Measurements from ENCODE around the gene TTYH3.
"Not testable (repeated sequence)": the region's sequence is repeated elsewhere in the genome, so short reads cannot be mapped to it uniquely, and the experiment has no call there.

Gene TTYH3

GRCh38 chr7:2667843-2668242, 36.1 kb downstream of the TTYH3 start:
- Histone ChIP-seq H3K9ac (ENCODE audit: low read length) (no peak overlapping the region), H3K27me3 (ENCODE audit: control insufficient read depth in 1 of 2, insufficient read depth in 2 of 2, low read length in 2 of 2) (peaks cover 0 to 4% of the 10 kb centered on the region in 2 donors), H3K36me3 (ENCODE audit: insufficient read depth, low read length) (no peaks in the 10 kb centered on the region), H3K9me3 (ENCODE audit: low read length) (no peaks in the 10 kb centered on the region), H3K4me3 (ENCODE audit: low read depth in 1 of 2, low read length in 2 of 2) (no peak overlapping the region), H3K4me1 (ENCODE audit: insufficient read depth, low read length) (no peaks in the 10 kb centered on the region), H3K27ac (ENCODE audit: low read depth, low read length) (no peak overlapping the region)

- Histone ChIP-seq H3K9ac (ENCODE audit: low read length) (no peak overlapping the region), H3K36me3 (ENCODE audit: insufficient read depth, low read length) (no peaks in the 10 kb centered on the region), H3K4me1 (ENCODE audit: insufficient read depth, low read length) (no peaks in the 10 kb centered on the region), H3K4me3 (ENCODE audit: low read depth in 1 of 2, low read length in 2 of 2) (no peak overlapping the region), H3K27me3 (ENCODE audit: control insufficient read depth in 1 of 2, insufficient read depth in 2 of 2, low read length in 2 of 2) (peaks cover 0 to 4% of the 10 kb centered on the region in 2 donors), H3K27ac (ENCODE audit: low read depth, low read length) (no peak overlapping the region), H3K9me3 (ENCODE audit: low read length) (no peaks in the 10 kb centered on the region)
Measured at GRCh38 chr7:2668401-2668800, 36.6 kb downstream of the TTYH3 start.

DNA sequence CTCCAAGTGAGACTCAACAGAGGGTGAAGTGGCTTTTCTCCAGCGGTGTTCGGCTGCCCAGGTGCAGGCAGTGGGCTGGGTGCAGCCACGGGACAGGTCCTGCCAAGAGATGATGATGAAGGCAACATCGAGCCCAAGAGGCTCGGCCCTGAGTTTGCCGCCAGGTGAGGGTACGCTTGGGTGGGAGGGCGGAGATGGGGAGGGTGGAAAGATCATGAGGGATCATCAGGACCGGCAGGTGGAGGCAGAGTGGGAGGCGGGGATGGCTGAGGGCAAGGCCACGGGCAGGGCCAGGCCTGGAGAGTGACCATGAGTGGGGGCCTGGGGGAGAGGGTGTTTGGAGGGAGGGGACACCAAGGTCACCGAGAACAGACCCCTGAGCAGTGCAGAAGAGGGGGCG, 38.4 kb downstream of the TTYH3 start:
- no peaks in the 10 kb centered on the region for H3K4me1 ChIP-seq (ENCODE audit: insufficient read depth, low read length)
- H3K9me3 ChIP-seq (ENCODE audit: low read length), result no peaks in the 10 kb centered on the region
- no peak overlapping the region for H3K9ac ChIP-seq (ENCODE audit: low read length)
- H3K27ac ChIP-seq (ENCODE audit: low read depth, low read length), result no peak overlapping the region
- no peaks in the 10 kb centered on the region for H3K36me3 ChIP-seq (ENCODE audit: insufficient read depth, low read length)
- no peak overlapping the region for H3K4me3 ChIP-seq (ENCODE audit: low read depth in 1 of 2, low read length in 2 of 2)
- peaks cover 0 to 4% of the 10 kb centered on the region in 2 donors for H3K27me3 ChIP-seq (ENCODE audit: control insufficient read depth in 1 of 2, insufficient read depth in 2 of 2, low read length in 2 of 2)

DNA sequence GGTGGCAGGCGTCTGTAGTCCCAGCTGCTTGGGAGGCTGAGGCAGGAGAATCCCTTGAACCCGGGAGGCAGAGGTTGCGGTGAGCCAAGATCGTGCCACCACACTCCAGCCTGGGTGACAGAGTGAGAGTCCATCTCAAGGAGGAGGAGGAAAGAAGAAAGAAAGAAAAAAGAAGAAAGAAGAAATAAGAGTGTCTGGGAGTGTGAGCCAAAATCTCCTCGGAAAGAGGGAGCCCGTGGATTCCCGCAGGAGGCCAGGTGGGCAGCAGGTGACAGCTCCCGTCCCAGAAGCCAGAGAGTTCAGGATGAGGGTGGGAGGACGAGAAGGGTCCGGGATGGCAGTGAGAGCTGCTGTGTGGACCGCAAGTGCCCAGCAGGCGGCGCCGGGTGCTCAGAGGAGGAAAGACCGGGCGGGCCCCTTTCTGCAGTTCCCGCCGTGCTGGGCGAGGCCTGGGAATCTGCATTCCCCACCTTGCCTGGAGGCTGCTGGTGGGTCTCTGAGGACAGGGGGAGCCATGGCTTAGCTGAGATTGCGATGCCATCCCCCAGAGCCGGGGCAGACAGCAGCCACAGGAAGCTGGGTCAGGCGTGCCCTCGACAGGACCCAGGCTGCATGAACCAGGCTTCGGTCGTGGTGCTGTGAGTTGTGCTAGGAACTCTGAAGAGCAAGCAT, 39.1 kb downstream of the TTYH3 start:
- Histone ChIP-seq H3K4me1 (ENCODE audit: insufficient read depth, low read length) (no peaks in the 10 kb centered on the region), H3K27me3 (ENCODE audit: control insufficient read depth in 1 of 2, insufficient read depth in 2 of 2, low read length in 2 of 2) (peaks cover 0 to 4% of the 10 kb centered on the region in 2 donors), H3K27ac (ENCODE audit: low read depth, low read length) (no peak overlapping the region), H3K36me3 (ENCODE audit: insufficient read depth, low read length) (no peaks in the 10 kb centered on the region), H3K9me3 (ENCODE audit: low read length) (no peaks in the 10 kb centered on the region), H3K4me3 (ENCODE audit: low read depth in 1 of 2, low read length in 2 of 2) (no peak overlapping the region), H3K9ac (ENCODE audit: low read length) (no peak overlapping the region)

DNA sequence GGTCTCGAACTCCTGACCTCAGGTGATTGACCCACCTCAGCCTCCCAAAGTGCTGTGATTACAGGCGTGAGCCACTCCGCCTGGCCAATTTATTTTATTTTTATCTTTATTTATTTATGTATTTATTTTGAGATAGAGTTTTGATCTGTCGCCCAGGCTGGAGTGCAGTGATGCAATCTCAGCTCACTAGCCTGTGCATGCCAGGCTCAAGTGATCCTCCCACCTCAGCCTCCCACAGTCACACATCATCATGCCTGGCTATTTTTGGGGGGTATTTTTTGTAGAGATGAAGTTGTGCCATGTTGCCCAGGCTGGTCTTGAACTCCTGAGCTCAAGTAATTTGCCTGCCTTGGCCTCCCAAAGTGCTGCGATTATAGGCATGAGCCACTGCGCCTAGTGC, 41.4 kb downstream of the TTYH3 start:
- H3K9ac ChIP-seq (ENCODE audit: low read length); H3K36me3 ChIP-seq (ENCODE audit: insufficient read depth, low read length); H3K27ac ChIP-seq (ENCODE audit: low read depth, low read length); H3K27me3 ChIP-seq (ENCODE audit: control insufficient read depth in 1 of 2, insufficient read depth in 2 of 2, low read length in 2 of 2); H3K4me3 ChIP-seq (ENCODE audit: low read depth in 1 of 2, low read length in 2 of 2); H3K4me1 ChIP-seq (ENCODE audit: insufficient read depth, low read length); H3K9me3 ChIP-seq (ENCODE audit: low read length): not testable (repeated sequence)

- no peak overlapping the region for H3K9ac ChIP-seq (ENCODE audit: low read length)
- no peaks in the 10 kb centered on the region for H3K4me1 ChIP-seq (ENCODE audit: insufficient read depth, low read length)
- no peaks in the 10 kb centered on the region for H3K36me3 ChIP-seq (ENCODE audit: insufficient read depth, low read length)
- peaks cover 0 to 4% of the 10 kb centered on the region in 2 donors for H3K27me3 ChIP-seq (ENCODE audit: control insufficient read depth in 1 of 2, insufficient read depth in 2 of 2, low read length in 2 of 2)
- no peaks in the 10 kb centered on the region for H3K9me3 ChIP-seq (ENCODE audit: low read length)
- H3K4me3 ChIP-seq (ENCODE audit: low read depth in 1 of 2, low read length in 2 of 2), result no peak overlapping the region
- no peak overlapping the region for H3K27ac ChIP-seq (ENCODE audit: low read depth, low read length)
Measured at GRCh38 chr7:2673934-2674333, 42.1 kb downstream of the TTYH3 start.

GRCh38 chr7:2675256-2675764, 43.5 kb downstream of the TTYH3 start:
- Histone ChIP-seq H3K4me3 (ENCODE audit: low read depth in 1 of 2, low read length in 2 of 2) (no peak overlapping the region), H3K27ac (ENCODE audit: low read depth, low read length) (no peak overlapping the region), H3K4me1 (ENCODE audit: insufficient read depth, low read length) (no peaks in the 10 kb centered on the region), H3K9me3 (ENCODE audit: low read length) (no peaks in the 10 kb centered on the region), H3K36me3 (ENCODE audit: insufficient read depth, low read length) (no peaks in the 10 kb centered on the region), H3K9ac (ENCODE audit: low read length) (no peak overlapping the region), H3K27me3 (ENCODE audit: control insufficient read depth in 1 of 2, insufficient read depth in 2 of 2, low read length in 2 of 2) (peaks cover 0 to 15% of the 10 kb centered on the region in 2 donors)

DNA sequence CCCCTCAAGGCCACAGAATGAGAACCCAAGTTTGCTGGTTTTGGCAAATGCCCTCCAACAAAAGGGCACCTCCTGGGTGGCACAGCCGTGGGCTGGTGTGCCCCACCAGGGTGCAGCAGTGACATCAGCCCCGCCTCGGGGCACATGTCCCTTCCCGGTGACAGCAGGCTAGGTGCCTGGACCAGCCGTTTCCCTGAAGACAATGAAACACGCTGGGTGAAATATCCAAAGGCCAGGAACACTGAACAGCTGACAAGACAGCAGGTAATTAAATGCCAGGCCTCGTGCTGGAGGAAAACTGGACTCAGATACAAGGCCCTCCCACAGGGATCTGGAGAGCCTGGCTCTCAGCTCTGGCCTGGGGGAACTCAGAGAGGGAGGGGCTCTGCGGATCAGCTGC, 44.8 kb downstream of the TTYH3 start:
- H3K9ac ChIP-seq (ENCODE audit: low read length); H3K4me1 ChIP-seq (ENCODE audit: insufficient read depth, low read length); H3K4me3 ChIP-seq (ENCODE audit: low read depth in 1 of 2, low read length in 2 of 2); H3K27ac ChIP-seq (ENCODE audit: low read depth, low read length); H3K9me3 ChIP-seq (ENCODE audit: low read length); H3K36me3 ChIP-seq (ENCODE audit: insufficient read depth, low read length): not testable (repeated sequence)
- peaks cover 0 to 20% of the 10 kb centered on the region in 2 donors for H3K27me3 ChIP-seq (ENCODE audit: control insufficient read depth in 1 of 2, insufficient read depth in 2 of 2, low read length in 2 of 2)

- not testable (repeated sequence) for H3K4me1 ChIP-seq (ENCODE audit: insufficient read depth, low read length); H3K9ac ChIP-seq (ENCODE audit: low read length); H3K9me3 ChIP-seq (ENCODE audit: low read length); H3K36me3 ChIP-seq (ENCODE audit: insufficient read depth, low read length); H3K27ac ChIP-seq (ENCODE audit: low read depth, low read length); H3K4me3 ChIP-seq (ENCODE audit: low read depth in 1 of 2, low read length in 2 of 2)
- peaks cover 0 to 33% of the 10 kb centered on the region in 2 donors for H3K27me3 ChIP-seq (ENCODE audit: control insufficient read depth in 1 of 2, insufficient read depth in 2 of 2, low read length in 2 of 2)
Measured at GRCh38 chr7:2678454-2678853, 46.7 kb downstream of the TTYH3 start.

DNA sequence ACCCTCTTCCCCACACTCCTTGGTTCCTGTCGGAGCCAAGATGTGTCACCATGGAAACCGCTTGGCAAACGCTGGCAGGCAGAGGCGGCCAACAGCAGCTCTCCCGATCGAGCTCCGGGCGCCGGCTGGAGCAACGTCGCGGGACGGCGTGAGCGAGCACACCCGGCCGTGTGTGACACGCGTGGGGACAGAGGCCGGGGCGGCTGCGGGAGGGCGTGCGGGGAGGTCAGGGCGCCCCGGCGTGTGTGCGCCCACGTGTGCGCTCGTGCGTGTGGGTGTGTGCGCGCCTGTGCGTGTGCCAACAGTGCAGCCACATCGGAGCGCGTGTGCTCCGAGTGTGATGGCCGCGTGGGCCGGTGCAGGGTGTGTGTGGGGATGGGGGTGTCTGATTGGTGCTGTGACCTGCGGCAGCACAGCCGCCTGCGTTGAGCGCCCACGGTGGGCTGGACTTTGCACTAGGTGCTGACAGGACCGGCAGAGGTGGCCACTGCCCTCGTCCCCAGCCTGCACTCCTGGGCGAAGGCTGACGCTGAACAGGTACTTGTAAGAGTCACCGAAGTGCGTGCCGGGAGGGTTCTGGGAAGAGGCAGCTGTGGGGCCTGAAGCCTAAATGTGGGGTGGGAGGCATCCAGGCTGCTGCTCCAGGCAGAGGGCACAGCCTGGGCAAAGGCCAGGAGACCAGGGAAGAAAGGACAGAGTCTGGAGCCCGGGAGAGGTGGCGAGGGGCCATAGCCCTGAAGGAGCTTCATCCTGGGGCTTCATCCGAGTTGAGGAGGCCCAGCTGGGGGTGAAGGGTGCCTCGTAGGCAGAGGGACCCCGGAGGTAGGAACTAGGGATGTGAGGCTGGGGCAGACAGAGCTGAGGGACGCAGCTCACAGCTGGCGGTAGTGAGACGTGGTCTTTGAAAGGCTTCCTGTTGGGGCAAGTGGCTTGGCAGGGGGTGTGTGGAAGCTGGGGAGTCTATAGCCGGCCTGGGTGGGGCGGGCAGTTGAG, 47.6 kb downstream of the TTYH3 start:
- not testable (repeated sequence) for H3K4me1 ChIP-seq (ENCODE audit: insufficient read depth, low read length); H3K9me3 ChIP-seq (ENCODE audit: low read length); H3K36me3 ChIP-seq (ENCODE audit: insufficient read depth, low read length); H3K9ac ChIP-seq (ENCODE audit: low read length); H3K4me3 ChIP-seq (ENCODE audit: low read depth in 1 of 2, low read length in 2 of 2); H3K27ac ChIP-seq (ENCODE audit: low read depth, low read length)
- peaks cover 0 to 36% of the 10 kb centered on the region in 2 donors for H3K27me3 ChIP-seq (ENCODE audit: control insufficient read depth in 1 of 2, insufficient read depth in 2 of 2, low read length in 2 of 2)

- no peaks in the 10 kb centered on the region for H3K36me3 ChIP-seq (ENCODE audit: insufficient read depth, low read length)
- no peak overlapping the region for H3K9ac ChIP-seq (ENCODE audit: low read length)
- H3K27ac ChIP-seq (ENCODE audit: low read depth, low read length), result no peak overlapping the region
- H3K27me3 ChIP-seq (ENCODE audit: control insufficient read depth in 1 of 2, insufficient read depth in 2 of 2, low read length in 2 of 2), result peaks cover 0 to 39% of the 10 kb centered on the region in 2 donors
- no peak overlapping the region for H3K4me3 ChIP-seq (ENCODE audit: low read depth in 1 of 2, low read length in 2 of 2)
- no peaks in the 10 kb centered on the region for H3K9me3 ChIP-seq (ENCODE audit: low read length)
- no peaks in the 10 kb centered on the region for H3K4me1 ChIP-seq (ENCODE audit: insufficient read depth, low read length)
Measured at GRCh38 chr7:2680256-2680655, 48.5 kb downstream of the TTYH3 start.

Data from muscle layer of colon (tissue), 2 donors.